ENCODE measurements around the gene GARIN5B.

GARIN5B gene

GRCh38 chr19:55365964-55366363 is 2.9 kb upstream of the GARIN5B start:
- Histone ChIP-seq H3K4me1 (ENCODE audit: insufficient read depth, low read length) (peaks cover 5% of the 10 kb centered on the region; the same call in 1 of the 2 replicates), H3K4me3 (ENCODE audit: low read length) (no peak overlapping the region), H3K27ac (ENCODE audit: low read depth, low read length) (no peak overlapping the region), H3K36me3 (ENCODE audit: insufficient read depth, low read length) (no peaks in the 10 kb centered on the region), H3K9me3 (ENCODE audit: insufficient read depth, low read depth, low read length) (no peaks in the 10 kb centered on the region), H3K9ac (ENCODE audit: low read depth, low read length) (no peak overlapping the region), H3K27me3 (ENCODE audit: insufficient read depth, low read length) (peaks cover 22% of the 10 kb centered on the region)
- 86% methylated on average over 19 of the region's 19 CpGs for WGBS

GRCh38 chr19:55365245-55365644 is 2.2 kb upstream of the GARIN5B start:
- H3K27me3 ChIP-seq (ENCODE audit: insufficient read depth, low read length), result peaks cover 16% of the 10 kb centered on the region
- peaks cover 5% of the 10 kb centered on the region; the same call in 1 of the 2 replicates for H3K4me1 ChIP-seq (ENCODE audit: insufficient read depth, low read length)
- 79% methylated on average over 8 of the region's 8 CpGs for WGBS

GRCh38 chr19:55362174-55362989 is 678 bp downstream of the GARIN5B start:
- Histone ChIP-seq H3K4me1 (ENCODE audit: insufficient read depth, low read length) (no peaks in the 10 kb centered on the region), H3K9me3 (ENCODE audit: insufficient read depth, low read depth, low read length) (no peaks in the 10 kb centered on the region), H3K27me3 (ENCODE audit: insufficient read depth, low read length) (peaks cover 2% of the 10 kb centered on the region; the same call in 1 of the 2 replicates), H3K9ac (ENCODE audit: low read depth, low read length) (no peak overlapping the region), H3K27ac (ENCODE audit: low read depth, low read length) (no peak overlapping the region), H3K4me3 (ENCODE audit: low read length) (no peak overlapping the region), H3K36me3 (ENCODE audit: insufficient read depth, low read length) (no peaks in the 10 kb centered on the region)
- WGBS, result 73% methylated on average over 38 of the region's 38 CpGs

More at GRCh38 chr19:55365245-55365644, 2.2 kb upstream of the GARIN5B start:
- Histone ChIP-seq H3K9me3 (ENCODE audit: insufficient read depth, low read depth, low read length) (no peaks in the 10 kb centered on the region), H3K4me3 (ENCODE audit: low read length) (no peak overlapping the region), H3K36me3 (ENCODE audit: insufficient read depth, low read length) (no peaks in the 10 kb centered on the region), H3K9ac (ENCODE audit: low read depth, low read length) (no peak overlapping the region), H3K27ac (ENCODE audit: low read depth, low read length) (no peak overlapping the region)

GRCh38 chr19:55360902-55361301 is 2.2 kb downstream of the GARIN5B start:
- Histone ChIP-seq H3K36me3 (ENCODE audit: insufficient read depth, low read length) (no peaks in the 10 kb centered on the region), H3K27ac (ENCODE audit: low read depth, low read length) (no peak overlapping the region), H3K27me3 (ENCODE audit: insufficient read depth, low read length) (peaks cover 11% of the 10 kb centered on the region), H3K9ac (ENCODE audit: low read depth, low read length) (no peak overlapping the region), H3K9me3 (ENCODE audit: insufficient read depth, low read depth, low read length) (no peaks in the 10 kb centered on the region), H3K4me3 (ENCODE audit: low read length) (no peak overlapping the region), H3K4me1 (ENCODE audit: insufficient read depth, low read length) (no peaks in the 10 kb centered on the region)
- 85% methylated on average over 16 of the region's 16 CpGs for WGBS

DNA sequence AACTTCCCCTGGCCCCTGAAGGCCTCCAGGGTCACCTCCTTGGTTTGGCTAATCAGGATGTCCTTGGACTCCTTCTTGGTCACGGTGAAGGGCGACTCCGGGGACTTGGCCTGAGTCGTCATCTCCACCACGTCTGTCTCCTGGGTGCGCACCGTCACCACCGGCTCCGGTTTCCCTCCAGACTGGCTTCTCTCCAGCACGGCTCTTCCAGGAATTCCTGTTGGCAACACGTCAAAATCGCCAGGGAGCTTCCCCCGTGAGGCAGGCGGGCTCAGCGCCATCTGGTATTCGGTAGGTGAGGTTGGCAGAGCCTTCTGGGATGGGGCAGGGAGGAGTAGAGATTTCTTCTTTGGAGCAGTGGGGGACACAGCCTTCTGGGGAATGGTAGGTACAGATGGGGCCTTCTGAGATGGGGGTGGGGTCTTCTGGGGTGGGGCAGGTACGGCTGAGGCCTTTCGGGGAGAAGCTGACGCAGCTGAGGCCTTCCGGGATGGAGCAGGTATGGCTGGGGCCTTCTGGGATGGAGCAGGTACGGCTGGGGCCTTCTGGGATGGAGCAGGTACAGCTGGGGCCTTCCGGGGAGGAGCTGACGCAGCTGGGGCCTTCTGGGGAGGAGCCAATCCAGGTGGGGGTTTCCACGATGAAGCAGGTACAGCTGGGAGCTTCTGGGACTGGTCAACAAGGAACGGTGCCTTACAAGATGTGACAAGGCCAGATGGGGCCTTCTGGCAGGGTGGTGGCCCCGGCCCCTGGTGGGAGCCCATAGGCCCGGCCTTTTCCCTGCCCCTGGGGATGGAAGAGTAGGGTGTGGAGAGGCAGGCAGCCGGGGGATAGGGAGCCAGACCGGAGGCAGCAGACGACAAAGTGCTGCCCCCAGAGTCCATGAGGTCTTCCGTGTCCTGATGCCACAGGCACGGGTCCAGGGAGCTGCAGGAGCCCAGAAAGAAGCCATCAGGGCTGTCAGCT is 3.8 kb downstream of the GARIN5B start:
- H3K27ac ChIP-seq (ENCODE audit: low read depth, low read length), result no peak overlapping the region
- H3K36me3 ChIP-seq (ENCODE audit: insufficient read depth, low read length), result no peaks in the 10 kb centered on the region
- peaks cover 23% of the 10 kb centered on the region for H3K27me3 ChIP-seq (ENCODE audit: insufficient read depth, low read length)
- WGBS, result 89% methylated on average over 31 of the region's 32 CpGs
- H3K9me3 ChIP-seq (ENCODE audit: insufficient read depth, low read depth, low read length), result no peaks in the 10 kb centered on the region
- no peaks in the 10 kb centered on the region for H3K4me1 ChIP-seq (ENCODE audit: insufficient read depth, low read length)
- H3K4me3 ChIP-seq (ENCODE audit: low read length), result no peak overlapping the region
- no peak overlapping the region for H3K9ac ChIP-seq (ENCODE audit: low read depth, low read length)

DNA sequence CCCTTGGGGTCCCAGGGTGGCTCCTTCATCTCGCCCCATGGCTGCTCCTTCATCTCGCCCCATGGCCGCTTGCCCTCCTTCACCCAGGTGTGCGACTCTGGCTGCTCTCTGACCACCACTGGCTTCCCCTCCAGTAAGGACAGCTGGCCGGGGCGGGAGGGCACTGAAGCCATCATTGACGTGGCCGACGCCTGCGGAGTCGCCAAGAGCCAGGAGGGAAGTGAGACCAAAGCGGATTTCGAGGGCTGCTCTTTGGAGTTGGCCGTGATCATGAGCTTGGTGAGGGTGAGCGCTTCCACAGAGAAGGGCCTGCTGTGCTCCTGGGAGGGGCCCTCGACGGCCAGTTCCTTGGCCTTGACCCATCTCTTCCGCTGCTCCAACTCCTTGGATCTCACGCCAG is 4.6 kb downstream of the GARIN5B start:
- Histone ChIP-seq H3K4me3 (ENCODE audit: low read length) (no peak overlapping the region), H3K27ac (ENCODE audit: low read depth, low read length) (no peak overlapping the region), H3K9me3 (ENCODE audit: insufficient read depth, low read depth, low read length) (no peaks in the 10 kb centered on the region), H3K36me3 (ENCODE audit: insufficient read depth, low read length) (no peaks in the 10 kb centered on the region), H3K27me3 (ENCODE audit: insufficient read depth, low read length) (peaks cover 28% of the 10 kb centered on the region), H3K4me1 (ENCODE audit: insufficient read depth, low read length) (no peaks in the 10 kb centered on the region), H3K9ac (ENCODE audit: low read depth, low read length) (no peak overlapping the region)
- WGBS, result 92% methylated on average over 19 of the region's 19 CpGs

- 42% methylated on average over 12 of the region's 13 CpGs for WGBS
- Histone ChIP-seq H3K4me3 (ENCODE audit: low read length) (no peak overlapping the region), H3K9me3 (ENCODE audit: insufficient read depth, low read depth, low read length) (no peaks in the 10 kb centered on the region), H3K27ac (ENCODE audit: low read depth, low read length) (no peak overlapping the region), H3K4me1 (ENCODE audit: insufficient read depth, low read length) (0 out of 2 replicates have a peak, but pooled peaks cover 7% of the 10 kb centered on the region), H3K27me3 (ENCODE audit: insufficient read depth, low read length) (peaks cover 50% of the 10 kb centered on the region), H3K9ac (ENCODE audit: low read depth, low read length) (no peak overlapping the region), H3K36me3 (ENCODE audit: insufficient read depth, low read length) (no peaks in the 10 kb centered on the region)
Observed at GRCh38 chr19:55355213-55355821, 7.7 kb downstream of the GARIN5B start.

DNA sequence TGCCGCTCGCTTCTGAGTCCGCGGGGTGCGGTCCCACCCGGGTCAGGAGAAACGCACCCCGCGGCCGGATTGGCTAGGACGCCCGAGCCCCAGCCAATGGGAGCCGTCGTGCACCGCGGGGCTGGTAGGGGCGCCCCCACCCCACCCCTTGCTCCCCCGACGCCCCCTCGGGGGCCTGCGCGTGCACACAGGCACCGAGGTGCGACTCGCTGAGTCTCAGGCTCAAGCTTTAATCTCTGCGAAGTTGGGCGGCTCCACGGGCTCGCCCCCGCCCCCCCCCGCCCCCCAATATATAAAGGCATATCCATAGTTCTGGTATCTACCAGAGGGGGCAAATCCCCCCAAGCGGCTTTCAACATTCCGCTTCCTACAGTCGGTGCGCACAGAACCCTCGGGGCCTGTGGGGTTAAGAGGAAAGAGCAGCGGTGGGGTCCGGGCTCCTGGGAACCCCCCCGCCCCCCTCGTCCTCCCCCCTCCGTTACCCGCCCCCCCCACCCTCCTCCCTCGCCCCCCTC is 8.3 kb downstream of the GARIN5B start, which contains the start of gene COX6B2:
Gene COX6B2 (minus strand): TSS at position 22 of the 515 bp plus-strand sequence. CDS start 198 bp downstream, outside the sequence.
- Histone ChIP-seq H3K36me3 (ENCODE audit: insufficient read depth, low read length) (no peaks in the 10 kb centered on the region), H3K27ac (ENCODE audit: low read depth, low read length) (no peak within 1 kb of the TSS), H3K27me3 (ENCODE audit: insufficient read depth, low read length) (peaks cover 50% of the 10 kb centered on the region), H3K4me3 (ENCODE audit: low read length) (peak within 1 kb of the TSS; percentile 64), H3K9ac (ENCODE audit: low read depth, low read length) (peak within 1 kb of the TSS; percentile 1; the same call in 1 of the 2 replicates), H3K4me1 (ENCODE audit: insufficient read depth, low read length) (0 out of 2 replicates have a peak, but pooled peaks cover 11% of the 10 kb centered on the region), H3K9me3 (ENCODE audit: insufficient read depth, low read depth, low read length) (no peaks in the 10 kb centered on the region)
- WGBS, result 3% methylated on average over 29 of the region's 43 CpGs

- Histone ChIP-seq H3K27me3 (ENCODE audit: insufficient read depth, low read length) (peaks cover 50% of the 10 kb centered on the region), H3K9ac (ENCODE audit: low read depth, low read length) (peak overlapping the region; percentile 1; the same call in 1 of the 2 replicates), H3K36me3 (ENCODE audit: insufficient read depth, low read length) (no peaks in the 10 kb centered on the region), H3K4me1 (ENCODE audit: insufficient read depth, low read length) (0 out of 2 replicates have a peak, but pooled peaks cover 11% of the 10 kb centered on the region), H3K9me3 (ENCODE audit: insufficient read depth, low read depth, low read length) (no peaks in the 10 kb centered on the region), H3K4me3 (ENCODE audit: low read length) (peak overlapping the region; percentile 64), H3K27ac (ENCODE audit: low read depth, low read length) (no peak overlapping the region)
- WGBS, result 2% methylated on average over 72 of the region's 72 CpGs
Observed at GRCh38 chr19:55353803-55354697, 9.0 kb downstream of the GARIN5B start.

GRCh38 chr19:55353356-55353802 is 9.7 kb downstream of the GARIN5B start:
- peak overlapping the region; percentile 1; the same call in 1 of the 2 replicates for H3K9ac ChIP-seq (ENCODE audit: low read depth, low read length)
- H3K4me3 ChIP-seq (ENCODE audit: low read length), result peak overlapping the region; percentile 64
- 10% methylated on average over 24 of the region's 24 CpGs for WGBS
- H3K9me3 ChIP-seq (ENCODE audit: insufficient read depth, low read depth, low read length), result no peaks in the 10 kb centered on the region
- H3K27me3 ChIP-seq (ENCODE audit: insufficient read depth, low read length), result peaks cover 50% of the 10 kb centered on the region
- H3K36me3 ChIP-seq (ENCODE audit: insufficient read depth, low read length), result no peaks in the 10 kb centered on the region
- H3K27ac ChIP-seq (ENCODE audit: low read depth, low read length), result no peak overlapping the region
- H3K4me1 ChIP-seq (ENCODE audit: insufficient read depth, low read length), result peaks cover 18% of the 10 kb centered on the region

Data from HUES64 (cell line).